ENCODE measurements around the gene HDAC3.

- TF ChIP-seq CTCF (IDR thresholded peaks at IDR 0.05) (no peak), POLR2A (IDR thresholded peaks at IDR 0.05) (no peak)
Measured at GRCh38 chr5:141669520-141669919, 32.9 kb upstream of the HDAC3 start.
